HG02610 (cell line): ENCODE measurements around the gene STXBP5L.
"Not testable (repeated sequence)": the region's sequence is repeated elsewhere in the genome, so short reads cannot be mapped to it uniquely, and the experiment has no call there.

Experiments used
- ATAC-seq: cut with Tn5 transposase; IDR thresholded peaks from one replicate; pipeline ENCODE4 v1.9.1; 2021; ENCODE audit warnings: mild to moderate bottlenecking, moderate library complexity; ENCODE audit not compliant: unreplicated experiment

Gene STXBP5L

GRCh38 chr3:120908030-120908794 is at the start of gene STXBP5L:
Gene STXBP5L, plus strand, starts transcription at chr3:120908205. Its CDS starts 1,374 bp downstream, at chr3:120909579.
- peak; percentile 95 for ATAC-seq

DNA sequence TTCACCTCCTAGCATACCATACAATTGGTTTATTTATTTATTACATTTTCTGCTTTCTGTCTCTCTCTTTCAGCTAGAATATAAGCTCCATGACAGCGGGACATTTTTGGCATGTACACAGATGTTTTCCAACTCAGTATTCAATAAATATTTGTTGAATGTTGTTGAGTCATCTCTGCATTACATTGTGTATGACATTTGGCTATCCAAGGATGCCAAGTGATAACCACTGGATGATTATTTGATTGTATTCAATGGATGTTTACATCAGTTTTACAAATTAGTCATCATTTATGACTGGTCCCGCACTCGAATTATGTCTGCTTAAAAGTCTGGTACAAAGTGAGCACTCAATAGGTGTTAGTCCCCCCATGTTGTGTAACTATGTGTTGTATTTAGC is 49.5 kb upstream of the STXBP5L start:
- no peak for ATAC-seq

DNA sequence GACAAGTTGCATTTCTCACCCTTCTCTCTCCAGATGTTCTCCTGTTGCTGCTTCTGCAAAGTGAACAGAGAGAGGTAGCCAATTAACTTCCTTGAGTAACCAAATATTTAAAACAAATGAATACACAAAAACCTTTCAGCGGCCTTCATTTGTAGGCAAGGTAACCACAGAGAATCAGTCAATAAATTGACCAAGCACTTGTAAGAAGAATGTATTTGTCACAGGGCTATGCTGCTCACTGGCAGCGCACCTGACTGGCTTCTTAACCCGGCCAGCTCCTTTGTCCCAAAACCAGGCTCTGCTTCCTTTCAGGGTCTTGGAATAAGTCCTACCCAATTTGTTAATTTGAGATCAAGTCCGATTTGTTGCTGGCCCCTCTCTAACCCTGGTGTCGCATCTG is 43.5 kb upstream of the STXBP5L start:
- no peak for ATAC-seq

- no peak for ATAC-seq
Observed at GRCh38 chr3:120875507-120875906, 32.5 kb upstream of the STXBP5L start.

DNA sequence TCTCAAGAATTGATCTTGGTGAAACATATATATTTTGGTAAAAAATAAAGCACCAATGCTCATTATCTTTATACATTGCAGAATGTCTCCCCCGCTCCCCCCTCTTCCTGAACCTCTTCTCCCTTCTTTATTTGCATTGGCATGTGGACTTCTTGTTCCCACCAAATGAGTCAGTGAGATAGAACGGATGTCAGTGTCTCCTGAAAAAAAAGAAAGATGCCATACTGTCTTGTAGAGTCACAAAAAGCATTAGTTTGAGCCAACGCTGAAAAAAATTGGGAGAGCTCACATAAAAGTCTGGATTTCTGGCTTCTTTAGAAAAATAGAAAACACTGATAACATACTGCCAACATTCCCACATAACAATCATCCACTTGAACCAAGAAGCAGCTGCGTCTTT is 32.0 kb upstream of the STXBP5L start:
- ATAC-seq = no peak

DNA sequence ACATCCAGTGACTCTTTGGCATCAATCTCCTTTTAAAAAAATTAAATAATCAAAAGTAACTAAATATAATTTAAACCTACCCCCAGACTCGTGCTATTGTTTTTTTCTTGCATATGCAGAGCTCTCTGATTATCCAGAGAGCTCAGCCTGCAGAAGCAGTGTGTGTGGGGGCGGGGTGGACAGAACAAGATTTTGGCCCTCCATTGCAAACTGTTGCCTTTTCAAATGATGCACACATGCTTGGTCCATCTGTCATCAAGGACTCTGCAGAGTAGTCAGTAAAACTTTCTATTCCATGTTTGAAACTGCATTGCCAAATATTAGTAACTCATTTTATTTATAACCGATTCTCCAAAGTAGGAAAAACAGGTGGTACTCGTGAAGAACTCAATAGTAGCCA is 28.6 kb upstream of the STXBP5L start:
- no peak for ATAC-seq

DNA sequence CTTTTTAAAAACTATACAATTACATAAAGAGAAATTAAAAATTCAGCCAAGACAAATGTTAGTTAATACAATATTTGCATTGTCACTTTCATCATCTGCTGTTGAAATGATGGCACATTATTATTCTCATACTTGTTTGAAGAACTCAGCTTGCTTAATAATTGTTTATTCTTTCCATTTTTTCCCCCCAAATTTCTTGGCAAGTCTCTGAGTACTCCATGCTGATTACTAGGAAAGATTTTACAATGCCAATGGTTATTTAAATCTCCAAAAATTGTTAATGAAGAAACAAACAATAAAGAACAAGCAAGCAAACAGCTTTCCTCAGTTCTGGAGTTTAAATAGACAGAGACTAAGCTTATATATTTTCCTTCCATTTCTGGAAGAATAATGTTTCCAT is 15.1 kb upstream of the STXBP5L start:
- ATAC-seq = no peak

GRCh38 chr3:120894316-120895057 is 13.5 kb upstream of the STXBP5L start:
- ATAC-seq = no peak

DNA sequence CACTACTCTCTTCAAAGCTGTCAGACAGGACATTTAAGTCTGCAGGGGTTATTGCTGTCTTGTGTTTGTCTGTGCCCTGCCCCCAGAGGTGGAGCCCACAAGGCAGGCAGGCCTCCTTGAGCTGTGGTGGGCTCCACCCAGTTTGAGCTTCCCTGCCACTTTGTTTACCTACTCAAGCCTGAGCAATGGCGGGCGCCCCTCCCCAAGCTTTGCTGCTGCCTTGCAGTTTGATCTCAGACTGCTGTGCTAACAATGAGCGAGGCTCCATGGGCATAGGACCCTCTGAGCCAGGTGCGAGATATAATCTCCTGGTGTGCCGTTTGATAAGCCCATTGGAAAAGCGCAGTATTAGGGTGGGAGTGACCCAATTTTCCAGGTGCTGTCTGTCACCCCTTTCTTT is 6.3 kb upstream of the STXBP5L start:
- ATAC-seq = not testable (repeated sequence)

DNA sequence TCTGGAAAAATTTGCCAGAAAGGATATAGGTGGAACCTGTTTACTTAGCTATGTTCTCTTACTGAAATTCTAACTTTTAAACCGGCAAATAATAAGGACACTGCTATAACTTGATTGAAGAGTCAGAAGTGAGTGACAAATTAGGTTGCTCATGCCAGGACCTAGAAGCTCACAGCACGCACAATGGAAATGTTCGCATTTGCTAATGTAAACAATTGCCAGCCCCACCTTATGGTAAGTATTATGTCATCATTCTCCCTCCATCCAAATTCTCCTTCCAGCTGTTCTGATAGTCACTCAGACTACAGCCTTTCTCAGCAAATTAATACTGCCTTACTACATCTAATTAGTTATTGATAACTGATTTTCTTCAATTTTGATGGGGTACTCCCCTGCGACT is 4.8 kb upstream of the STXBP5L start:
- no peak for ATAC-seq

- ATAC-seq = no peak
Observed at GRCh38 chr3:120907659-120908029, 361 bp upstream of the STXBP5L start.

DNA sequence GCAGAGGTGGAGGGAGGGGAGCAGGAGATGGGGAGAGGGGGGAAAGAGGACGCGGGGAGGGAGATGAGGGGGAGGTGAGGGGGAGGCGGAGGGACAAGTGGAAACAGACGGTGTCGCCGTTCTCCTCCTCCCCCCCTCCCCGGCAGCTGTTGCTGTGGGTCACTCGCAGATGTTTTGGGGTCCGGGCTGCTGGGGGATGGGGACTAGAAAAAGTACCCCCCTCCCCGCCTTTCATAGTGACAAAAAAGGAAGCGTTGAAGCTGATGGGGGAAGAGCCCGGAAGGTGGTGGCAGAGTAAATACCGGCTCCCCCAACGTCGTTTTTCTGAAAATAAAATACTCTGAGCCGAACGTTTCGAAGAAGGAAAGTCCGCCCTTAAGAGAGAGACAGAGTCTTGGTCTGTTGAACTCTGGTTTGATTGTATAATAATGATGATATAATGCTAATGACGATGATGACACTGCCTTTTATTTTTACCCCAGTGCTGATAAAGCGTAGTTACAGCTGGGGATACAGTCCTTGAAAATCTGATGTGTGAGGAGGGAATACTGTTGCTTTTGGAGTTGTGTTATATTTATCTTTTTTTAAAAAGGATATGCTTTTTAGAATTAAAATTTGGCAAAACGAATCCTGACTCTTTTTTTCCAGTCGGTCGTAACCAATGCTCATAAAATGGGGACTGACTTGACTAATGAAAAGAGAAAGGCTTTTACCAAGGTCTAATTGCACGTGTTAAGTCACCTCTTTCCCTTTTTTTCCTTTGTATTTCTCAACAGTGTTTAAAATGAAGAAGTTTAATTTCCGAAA is 993 bp downstream of the STXBP5L start:
- no peak for ATAC-seq

GRCh38 chr3:120909602-120909878 is 1.5 kb downstream of the STXBP5L start:
- no peak for ATAC-seq

GRCh38 chr3:120926146-120926545 is 18.1 kb downstream of the STXBP5L start:
- no peak for ATAC-seq

GRCh38 chr3:120928991-120929390 is 21.0 kb downstream of the STXBP5L start:
- no peak for ATAC-seq

DNA sequence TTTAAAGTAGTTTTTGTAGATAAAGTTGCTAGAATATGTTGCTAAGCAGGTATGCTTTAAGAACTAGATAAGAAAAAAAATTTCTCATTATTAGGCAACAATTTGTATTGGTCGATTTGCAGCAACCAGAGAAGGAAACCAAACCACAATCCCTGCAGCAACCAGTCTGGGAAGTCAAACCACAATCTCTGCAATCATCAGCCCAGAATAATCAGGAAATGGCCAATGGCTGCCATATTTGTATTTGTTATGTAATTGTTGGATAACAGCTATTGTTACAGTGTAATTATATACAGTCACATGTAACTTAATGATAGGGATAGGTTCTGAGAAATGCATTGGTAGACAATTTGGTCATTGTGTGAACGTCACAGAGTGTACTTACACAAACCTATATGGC is 23.6 kb downstream of the STXBP5L start:
- ATAC-seq = no peak

DNA sequence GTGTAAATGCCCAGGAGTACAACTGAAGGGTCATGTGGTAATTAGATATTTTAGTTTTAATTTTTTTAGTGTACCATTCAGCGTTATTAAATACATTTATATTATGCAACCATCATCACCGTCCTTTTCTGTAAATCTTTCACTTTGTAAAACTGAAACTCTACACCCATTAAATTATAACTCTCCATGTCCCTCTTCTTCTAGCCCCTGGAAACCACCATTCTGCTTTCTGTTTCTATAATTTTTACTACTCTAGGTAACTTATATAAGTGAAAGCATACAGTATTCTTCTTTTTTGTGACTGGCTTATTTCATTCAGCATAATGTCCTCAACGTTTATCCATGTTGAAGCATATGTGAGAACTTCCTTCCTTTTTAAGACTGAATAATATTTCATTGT is 48.1 kb downstream of the STXBP5L start:
- ATAC-seq = no peak

DNA sequence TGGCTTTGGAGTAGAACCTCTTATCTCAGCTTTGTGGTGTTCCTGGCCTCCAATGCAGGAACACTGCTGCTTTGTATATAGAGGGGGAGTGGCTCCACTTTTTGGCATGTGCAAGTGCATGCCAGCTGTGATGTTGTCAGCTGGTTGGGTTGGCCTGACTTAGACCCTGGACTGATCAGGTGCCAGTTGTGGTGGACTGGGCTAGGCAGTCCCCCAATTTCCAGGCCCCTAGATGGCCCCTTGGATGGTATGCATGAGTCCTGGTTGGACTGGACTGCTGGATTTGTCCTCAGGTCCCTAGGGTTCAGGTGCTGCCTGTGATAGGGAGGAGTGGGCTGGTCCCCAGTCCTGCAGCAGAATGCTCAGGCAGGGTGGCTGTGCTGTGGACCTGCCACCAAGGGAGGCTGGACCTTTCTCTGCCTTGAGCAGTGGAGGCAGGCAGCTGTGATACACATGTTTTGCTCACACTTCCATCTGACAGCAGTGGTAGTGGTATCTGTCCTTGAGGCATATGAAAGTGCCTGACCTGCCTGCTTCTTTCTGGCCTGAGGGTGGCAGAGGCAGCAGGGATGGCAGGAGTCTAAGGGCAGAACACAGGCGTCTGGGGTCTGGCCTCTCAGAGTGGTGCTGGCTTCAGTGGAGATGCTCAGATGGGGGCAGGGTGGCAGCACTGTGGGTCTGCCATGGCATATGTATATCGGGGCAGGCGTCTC is 74.8 kb downstream of the STXBP5L start:
- ATAC-seq = no peak

- no peak for ATAC-seq
Observed at GRCh38 chr3:120983321-120983665, 75.3 kb downstream of the STXBP5L start.

- no peak for ATAC-seq
Observed at GRCh38 chr3:120983841-120984240, 75.8 kb downstream of the STXBP5L start.

- ATAC-seq = no peak
Observed at GRCh38 chr3:120985242-120985641, 77.2 kb downstream of the STXBP5L start.
